ENCODE data around the gene FLT1.
A peak's percentile ranks its signal among the peaks of the same experiment; 100 is the strongest.

The FLT1 gene

DNA sequence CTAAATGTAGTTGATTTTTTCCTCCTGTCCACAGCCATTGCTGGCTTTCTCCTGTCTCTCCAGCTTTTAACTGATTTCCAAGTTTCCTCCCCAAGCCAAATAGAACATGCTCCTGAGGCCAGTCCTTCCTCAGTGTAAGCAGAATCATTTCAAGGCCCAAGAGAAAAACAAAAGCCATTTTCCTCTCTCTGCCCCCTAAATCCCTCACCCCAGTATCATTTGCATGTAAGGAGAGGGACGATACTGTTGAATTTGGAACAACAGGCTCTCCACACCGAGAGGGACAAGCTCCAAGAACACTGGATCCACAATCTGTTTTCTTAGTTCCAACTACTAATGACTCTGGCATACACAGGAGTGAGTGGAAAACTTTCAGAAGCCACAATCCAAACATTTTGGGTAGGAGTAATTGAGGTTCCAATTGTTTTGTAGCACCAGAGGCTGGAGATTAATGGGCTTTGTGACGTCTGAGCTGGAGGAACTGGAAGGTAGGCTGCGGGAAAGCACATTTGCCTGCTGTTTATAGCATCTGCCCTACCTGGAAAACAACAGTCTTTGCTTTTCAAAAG lies 156.8 kb downstream of the FLT1 start:
- DNase-seq = no peak

DNA sequence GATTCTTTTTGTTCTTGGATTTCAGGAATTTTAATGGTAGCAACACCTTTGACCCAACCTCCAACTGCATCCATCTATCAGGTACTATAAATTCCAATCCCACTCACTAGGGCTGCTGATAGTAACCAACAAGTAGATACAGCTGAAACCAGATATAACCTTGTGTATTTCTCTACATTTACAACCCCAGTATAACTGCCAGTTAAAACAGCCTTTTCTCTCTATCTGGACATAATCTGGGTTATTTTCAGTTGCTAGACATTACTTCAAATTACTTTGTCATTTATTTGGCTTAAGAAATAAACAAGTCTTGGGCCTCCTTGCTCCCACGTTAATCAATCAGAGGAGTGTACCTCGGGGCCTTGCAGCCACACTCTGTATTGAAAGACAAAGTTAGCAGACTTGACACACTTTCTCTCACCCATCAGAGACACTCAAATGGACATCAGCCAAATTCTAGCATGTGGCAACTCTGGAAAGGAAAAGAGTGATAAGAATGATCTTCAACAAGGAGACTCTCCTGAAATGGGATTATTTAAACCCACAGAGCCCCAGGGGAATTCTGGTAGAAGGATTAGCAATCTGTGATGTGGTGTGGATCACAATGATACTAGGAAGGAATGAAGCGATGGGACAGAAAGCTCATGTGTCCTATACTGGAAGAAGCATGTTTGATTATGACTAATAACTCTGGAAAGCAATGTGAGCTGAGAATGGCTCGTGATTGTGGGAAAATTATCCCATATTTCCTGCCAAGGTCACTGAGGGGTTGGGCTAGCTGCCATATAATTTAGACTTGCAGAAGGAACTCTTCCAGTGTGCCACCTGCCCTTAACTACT lies 157.5 kb downstream of the FLT1 start:
- DNase-seq = no peak

DNA sequence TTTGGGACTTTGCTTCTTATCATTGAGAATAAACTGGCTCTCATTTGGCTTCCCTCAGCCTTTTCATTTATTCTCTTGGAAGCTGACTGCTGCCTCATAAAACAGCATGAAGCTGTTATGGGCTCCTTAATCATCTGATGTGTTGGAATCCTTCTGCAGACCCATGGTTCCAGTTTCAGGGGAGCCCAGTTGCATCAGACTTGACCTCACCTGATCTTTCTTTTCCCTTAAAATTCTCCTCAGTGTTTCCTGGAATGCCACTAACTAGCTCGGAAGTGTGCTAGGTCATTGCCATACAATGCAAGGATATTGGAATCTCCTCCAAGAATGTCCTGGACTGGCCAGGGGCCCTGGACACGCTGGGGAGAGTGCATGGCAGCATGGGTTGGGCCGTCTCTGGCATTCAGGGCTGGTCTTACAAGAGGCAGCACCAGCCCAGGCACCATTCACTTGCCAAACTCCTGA lies 158.7 kb downstream of the FLT1 start:
- no peak for DNase-seq

DNA sequence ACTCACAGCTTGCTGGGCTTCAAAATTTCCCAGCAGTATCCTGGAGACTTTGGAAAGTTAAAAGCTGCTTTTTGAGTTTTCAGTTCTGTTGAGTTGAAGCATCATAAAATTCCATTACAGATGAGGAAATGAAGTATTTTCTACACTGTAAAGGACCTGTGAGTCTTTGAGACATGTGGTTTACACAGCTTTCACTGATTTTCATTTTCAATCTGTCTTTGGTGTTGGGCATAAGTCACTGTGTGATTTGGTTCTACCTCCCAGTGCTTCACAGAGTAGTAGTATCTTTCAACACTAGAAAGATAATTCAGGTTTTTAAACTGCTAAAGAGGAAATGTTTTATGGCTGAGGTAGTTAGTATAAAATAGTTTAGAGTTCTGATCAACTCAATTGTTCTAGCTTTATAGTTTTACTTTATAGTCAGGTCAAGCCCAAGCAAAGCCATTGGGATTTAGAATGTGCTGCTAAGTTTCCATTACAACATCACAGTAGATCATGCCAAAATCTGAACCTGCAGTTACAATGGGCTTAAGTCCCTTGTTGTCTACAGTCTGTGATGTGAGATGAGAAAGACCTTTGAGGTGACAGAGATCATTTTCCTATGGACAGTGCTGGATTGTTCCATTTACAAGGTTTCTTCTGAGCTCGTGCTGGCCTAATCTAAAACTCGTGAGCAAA lies 161.6 kb downstream of the FLT1 start:
- no peak for DNase-seq

DNA sequence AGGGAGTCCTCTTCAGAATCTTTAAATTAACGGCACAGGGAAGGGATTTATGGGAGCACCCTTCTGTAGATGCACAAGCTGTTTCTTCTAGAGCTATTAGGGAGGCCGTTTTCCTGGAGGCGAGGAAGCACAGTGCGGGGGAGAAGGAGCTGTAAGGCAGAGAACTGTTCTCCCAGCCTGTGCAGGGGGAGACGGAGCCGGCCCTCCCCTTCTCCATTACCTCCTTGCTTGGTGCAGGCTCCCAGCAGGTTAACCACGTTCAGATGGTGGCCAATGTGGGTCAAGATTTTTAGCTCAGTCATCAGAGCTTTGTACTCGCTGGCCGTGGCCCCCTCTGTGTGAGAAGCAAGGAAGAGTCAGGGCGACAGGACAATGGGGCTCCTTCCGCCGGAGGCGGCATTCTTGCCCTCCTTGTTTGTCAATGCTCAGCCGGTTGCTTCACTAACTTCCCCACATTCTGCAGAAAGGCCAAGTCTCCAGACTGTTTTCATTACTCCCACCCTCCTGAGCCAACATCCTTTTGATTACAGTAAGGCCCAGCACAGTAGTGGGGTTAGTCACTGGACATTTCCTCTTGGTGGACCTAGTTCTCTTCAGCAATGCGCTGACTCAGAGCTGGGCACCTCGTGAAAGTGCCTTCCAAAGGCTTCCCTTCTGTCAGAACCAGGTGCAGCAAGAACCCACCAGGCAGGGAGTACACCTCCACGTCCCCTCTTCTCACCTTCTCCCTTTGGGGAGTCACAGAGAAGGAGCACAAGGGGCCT lies 165.4 kb downstream of the FLT1 start:
- DNase-seq = no peak

DNA sequence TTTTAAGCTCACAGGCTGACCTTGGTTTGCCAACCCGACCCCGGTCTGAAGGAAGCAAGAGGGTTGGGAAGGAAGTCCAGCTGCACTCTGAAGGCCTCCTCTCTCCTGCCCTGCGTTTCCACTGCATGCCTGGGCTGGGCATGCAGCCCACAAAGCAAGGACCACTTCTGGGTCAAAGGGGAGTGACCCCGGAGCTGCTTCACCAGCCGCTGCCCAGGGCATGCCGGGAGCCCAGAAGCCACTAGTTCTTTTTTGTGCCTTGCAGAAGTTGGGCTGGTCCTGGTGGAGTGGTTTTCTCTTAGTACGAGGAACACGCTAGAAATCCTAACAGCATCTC lies 166.7 kb downstream of the FLT1 start:
- DNase-seq = no peak

DNA sequence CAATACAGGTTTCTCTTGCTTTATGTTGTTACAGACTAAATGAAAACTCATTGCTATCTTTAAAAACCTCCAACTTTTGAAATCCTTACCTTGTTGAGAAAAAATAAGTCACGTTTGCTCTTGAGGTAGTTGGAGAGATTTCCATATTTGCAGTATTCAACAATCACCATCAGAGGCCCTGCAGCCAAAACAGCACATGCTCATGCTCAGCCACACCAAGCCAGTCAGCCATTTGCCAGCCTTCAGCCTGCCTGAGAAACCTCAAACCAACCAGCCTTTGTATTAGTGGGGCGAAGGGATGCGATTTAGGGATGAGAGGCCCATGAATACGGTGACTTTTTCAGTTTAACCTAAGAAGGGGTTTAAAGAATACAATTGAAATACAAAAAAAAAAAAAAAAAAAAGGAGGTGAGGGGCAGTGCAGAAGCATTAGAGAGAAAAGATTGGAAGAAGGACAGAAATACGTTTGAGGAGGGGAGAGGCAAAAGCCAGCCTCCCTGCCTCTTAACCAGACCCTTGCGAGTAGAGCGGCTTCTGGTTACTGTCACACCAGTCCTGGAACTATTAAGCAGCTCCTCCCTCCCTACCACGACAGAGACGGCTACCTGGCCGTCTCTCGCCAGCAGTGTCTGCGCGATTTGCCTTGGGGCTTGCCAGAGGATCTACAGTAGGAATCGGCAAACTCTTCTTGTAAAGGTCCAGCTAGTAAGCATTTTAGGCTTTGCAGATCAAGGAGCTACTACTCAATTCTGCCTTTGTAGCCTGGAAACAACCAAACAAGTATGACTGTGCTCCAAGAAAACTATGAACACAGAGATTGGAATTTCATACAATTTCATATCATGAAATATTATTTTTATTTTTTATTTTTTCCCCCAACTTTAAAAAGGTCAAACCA lies 167.3 kb downstream of the FLT1 start:
- no peak for DNase-seq

DNA sequence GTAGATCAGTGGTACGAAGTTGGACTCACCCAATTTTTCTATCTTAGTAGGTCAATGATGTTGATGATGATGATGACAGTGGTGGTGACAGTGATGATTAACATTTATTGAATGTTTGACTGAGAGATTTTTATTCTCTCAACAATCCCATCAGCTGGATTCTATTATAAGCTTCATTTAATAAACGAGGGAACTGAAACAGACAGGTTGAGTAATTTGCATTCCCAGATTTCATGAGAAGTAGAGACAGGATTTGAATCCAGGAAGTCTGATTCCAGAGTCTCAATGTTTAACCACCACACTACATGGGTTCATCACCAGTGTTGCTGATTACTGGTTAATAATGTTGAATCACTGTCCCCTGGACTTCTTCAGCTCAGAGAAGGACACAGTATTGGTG lies 168.9 kb downstream of the FLT1 start:
- DNase-seq = no peak

DNA sequence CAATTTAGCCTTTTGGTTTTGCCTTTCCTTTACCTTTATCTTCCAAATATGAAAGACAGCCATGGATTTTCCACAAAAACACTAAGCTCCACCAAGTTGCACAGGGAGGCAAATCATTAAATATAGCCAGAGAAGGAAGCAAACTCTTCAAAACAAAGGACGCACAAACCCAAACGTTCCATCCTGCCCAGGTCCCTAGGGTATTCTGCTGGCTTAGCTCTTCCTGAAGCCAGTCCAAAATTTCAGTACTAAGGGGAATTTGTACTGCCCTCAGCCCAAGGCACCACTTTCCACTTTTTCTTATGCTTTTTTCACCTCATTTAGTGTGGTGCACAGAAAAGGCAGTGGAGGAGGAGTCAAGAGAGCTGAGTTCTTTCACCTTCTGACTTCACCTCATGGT lies 169.9 kb downstream of the FLT1 start:
- no peak for DNase-seq

DNA sequence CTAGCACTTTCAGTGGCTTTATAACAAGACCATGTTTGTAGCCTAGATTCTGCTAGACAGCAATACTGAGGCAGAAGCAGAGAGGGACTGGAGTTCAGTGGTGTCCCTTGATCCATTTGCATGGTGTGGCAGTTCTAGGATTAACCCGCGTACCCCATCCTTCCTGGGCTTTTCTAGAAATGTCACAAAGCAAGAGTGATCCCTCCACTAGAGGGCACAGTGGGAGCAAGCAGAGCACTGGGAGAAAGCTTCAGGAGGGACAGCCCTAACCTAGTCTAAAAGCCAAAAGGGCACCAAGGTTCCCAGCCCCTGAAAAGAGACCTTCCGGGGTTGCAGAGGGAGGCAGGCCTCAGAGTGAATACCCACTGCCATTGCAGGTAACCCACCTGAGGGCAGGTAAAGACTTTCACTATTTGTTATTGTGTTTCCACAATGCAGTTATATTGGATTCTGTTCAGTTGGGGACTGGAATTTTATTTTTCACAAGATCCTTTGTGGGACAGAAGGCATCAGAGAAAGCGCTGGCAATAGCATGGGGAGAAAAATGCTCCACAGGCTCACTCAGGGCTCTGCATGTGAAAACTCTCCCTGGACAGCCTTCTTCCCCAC lies 170.6 kb downstream of the FLT1 start:
- peak; percentile 10 for DNase-seq

DNA sequence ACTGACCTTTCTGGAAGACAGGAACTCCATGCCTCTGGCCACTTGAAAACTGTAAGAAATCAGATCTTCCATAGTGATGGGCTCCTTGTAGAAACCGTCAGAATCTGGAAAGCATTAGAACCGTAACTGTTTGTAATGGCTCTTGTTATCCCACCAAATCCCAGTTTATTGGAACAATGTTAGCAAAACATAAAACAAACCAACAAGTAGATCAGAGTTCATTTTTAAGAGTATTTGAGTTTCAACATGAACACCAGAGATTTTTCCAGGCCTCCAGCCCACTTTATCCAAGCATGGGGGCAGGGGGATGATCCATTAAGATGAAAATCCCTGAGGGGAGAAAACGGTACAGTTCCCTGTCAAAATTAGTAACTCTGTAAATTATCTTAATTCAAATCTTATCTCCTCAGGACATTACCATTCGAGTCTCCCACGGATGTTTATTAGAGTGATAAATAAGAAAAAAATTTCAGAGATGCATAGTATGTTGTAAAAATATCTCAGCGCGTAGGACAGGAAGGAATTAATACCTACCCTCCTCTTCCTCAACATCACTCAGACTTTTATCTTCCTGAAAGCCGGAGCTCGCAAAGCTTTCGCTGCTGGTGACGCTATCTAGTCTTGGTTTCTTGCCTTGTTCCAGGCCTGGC lies 172.5 kb downstream of the FLT1 start:
- no peak for DNase-seq

DNA sequence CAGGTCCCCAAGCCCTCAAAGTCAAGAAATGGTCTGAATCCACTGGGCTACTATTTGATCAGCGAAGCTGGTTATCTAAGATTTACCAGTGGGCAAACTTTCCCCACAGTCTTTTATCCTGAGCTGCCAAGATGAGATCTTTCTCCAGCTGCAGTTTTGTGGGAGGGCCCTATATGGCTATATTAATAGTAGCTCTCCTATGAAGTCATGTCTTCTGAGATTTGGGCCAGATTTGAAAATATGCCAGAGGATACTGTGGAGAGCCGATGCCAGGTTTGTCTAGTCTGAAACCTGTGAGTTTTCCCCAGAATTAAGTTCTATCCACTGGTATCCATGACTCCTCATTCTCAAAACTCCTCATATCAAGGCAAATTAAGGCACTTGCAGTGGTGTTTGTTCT lies 173.2 kb downstream of the FLT1 start:
- no peak for DNase-seq

DNA sequence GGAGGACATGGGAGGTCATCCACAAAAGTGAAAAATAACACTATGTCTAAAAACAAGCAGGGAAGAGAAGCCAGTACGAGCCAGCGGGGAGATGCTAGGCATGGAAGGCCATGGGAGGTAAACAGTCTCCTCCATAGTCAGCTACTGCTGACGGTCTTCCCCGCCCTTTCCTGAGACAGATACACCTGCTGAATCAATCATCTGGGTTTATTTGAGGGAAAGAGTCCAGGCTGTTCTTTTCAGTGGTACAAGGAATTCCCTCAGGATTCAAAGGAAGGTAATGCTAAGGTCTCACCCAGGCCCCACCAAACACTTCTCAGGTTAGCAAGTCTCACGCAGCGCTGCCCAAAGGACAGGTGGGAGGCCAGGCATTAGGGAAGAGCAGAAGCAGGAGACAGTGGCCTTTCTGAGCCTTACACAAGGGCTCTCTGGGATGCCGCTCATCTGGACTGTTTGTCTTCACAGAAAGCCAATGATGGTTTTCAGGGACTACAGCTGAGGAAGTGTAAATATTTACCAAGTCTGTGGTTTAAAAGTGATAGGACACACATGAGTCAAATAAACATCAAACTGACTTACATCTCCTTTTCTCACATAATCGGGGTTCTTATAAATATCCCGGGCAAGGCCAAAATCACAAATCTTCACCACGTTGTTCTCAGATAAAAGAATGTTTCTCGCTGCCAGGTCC lies 173.9 kb downstream of the FLT1 start:
- no peak for DNase-seq

DNA sequence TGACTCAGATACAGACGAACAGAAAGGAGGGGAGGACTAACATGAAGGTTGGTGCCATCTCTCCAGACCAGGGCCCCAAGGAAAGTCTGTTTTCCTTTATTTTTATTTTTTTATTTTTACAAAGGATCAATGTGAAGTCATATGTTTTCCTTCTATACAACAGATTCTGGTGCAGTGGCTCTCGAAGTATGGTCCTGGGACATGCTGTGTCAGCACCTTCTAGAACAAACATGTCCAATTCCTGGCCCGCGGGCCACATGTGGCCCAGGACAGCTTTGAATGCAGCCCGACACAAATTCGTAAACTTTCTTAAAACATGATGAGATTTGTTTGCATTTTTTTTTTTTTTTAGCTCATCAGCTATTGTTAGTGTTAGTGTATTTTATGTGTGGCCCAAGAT lies 174.7 kb downstream of the FLT1 start:
- DNase-seq = no peak

DNA sequence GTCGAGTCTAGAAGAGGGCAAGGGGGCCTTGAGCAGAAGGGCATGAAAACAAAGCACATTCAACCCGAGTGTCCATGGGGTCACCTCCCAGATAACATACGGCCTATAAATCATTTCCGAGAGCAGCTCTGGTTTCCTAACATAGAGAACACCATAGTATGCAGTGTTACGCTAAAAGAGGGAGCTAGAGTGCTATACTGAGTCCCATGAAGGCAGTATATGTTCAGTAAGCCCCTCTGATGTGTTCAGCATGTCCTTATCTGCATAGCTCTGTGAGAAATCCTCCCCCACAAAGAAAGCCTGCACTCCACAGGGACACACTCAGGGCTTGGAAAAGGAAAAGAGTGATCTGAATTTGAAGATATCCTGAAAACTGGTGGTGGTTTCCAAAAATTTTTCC lies 175.4 kb downstream of the FLT1 start:
- no peak for DNase-seq

DNA sequence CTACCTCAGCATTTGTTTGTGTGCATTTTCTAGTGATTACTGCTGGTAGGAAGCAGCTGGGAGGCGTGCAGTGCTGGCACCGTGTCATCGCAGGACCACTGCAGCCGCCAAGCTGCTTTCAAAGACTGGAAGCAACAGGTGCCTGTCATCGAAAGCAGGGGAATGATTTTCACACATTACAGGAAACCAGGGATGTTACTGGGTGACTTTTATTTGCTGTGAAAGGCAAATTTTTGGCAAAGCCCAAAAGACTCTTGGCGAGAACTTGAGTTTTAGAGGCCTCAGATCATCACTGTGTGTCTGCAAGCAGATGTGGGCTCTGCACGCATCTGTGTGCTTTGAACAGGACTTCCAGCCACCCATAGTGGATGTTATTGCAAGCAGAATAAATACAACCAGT lies 176.4 kb downstream of the FLT1 start:
- peak; percentile 7 for DNase-seq

DNA sequence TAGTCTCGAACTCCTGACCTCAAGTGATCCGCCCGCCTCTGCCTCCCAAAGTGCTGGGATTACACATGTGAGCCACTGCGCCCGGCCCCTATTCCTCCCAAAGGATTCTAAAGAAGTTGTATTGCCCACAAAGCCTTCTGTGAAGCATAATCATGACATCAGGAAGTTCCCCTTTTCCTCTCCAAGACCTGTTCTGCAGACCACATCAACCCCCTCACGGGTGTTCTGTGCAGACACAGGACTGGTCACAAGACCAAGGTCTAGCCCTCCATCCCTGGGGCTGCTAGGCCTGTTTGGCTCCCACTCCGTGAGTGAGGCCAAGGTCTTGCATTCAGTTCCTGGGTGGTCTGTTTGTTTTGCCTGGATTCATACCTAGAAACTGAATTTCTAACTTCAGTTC lies 178.1 kb downstream of the FLT1 start:
- no peak for DNase-seq

DNA sequence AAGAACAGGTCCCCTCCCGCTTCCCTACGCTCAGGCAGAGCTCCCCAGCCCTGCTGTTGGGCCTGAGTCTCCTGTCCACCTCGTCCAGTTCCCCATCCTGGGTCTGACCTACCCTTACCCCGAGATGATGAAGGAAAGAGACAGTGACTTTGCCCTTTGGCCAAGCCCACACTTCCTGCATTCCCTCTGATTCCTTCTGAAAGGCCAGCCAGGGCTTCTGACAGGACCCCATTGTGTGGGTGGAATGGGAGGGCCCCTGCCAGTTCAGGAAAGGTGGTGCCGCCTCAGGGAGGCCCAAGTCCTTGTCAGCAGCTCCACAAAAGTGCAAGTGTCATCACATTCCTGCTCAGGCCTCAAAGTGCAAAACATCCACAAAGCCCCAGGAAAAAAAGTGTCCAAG lies 178.8 kb downstream of the FLT1 start:
- DNase-seq = no peak

DNA sequence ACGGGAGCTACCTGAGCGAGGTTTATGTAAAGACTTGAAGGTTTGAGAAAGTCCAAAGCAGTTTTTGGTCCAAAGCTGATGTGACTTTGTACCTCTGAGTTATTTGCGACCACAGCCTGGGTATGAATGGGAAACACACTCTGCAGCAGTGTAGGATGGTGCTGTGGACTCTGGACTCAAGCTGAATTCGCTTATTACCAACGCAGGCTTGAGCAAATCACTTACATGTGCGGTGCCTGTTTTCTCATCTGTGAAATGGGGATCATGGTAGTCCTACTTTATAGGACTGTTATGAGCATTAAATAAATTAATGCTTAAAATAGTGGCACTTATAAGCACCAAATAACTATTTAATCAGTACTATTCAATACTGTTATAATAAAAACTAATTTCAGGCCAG lies 180.0 kb downstream of the FLT1 start:
- DNase-seq = no peak

DNA sequence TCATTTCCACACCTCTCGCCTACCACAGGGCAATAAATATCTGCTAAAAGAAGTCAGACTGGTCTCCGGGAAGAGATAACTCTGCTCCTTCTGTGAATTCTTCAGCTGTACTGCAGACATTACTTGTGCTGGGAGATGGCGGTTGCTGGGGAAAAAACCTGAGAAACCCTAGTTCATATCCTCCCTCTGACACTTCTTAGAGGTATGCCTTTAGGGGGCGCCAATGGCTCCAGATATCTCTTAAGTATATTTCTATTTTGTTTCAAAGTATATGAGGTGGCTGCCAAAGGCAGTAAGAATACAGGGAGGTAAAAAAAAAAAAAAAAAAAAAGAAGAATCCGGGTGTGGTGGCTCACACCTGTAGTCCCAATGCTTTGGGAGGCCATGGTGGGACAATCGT lies 181.3 kb downstream of the FLT1 start:
- DNase-seq = no peak

DNA sequence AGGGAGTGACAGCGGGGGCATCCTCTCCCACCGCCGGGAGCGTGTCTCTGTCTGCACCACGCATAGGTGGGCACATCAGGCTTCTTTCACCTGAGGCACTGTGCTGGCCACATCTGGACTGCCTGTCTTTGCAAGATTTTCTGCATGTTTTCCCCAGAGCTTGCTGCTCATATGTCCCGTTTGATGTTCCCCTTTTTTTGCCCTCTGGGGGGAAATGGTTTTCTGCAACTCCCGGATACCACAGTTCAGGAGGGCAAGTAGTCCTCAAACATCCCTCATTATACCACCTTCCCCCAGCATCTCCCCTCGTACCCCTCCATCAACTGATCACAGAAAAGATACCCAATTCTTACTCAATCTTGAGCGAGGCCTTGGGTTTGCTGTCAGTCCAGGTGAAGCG lies 188.6 kb downstream of the FLT1 start:
- no peak for DNase-seq

All from NCI-H1092 (cell line).